ACC112 (cell line): Measurements from ENCODE around the gene SORCS2.

Experiments used
- H2AFZ ChIP-seq: fragments of 200-600 bp; sonication (generic); one replicate; pipeline ENCODE4 v1.6.0; 2017; ENCODE audit warnings: antibody characterized with exemption, low read length; ENCODE audit not compliant: unreplicated experiment
- H3K27ac ChIP-seq: fragments of 200-600 bp; sonication (generic); 2 replicates; pipeline ENCODE4 v1.5.1; 2014; ENCODE audit warnings: low read depth, mild to moderate bottlenecking, antibody characterized with exemption, low read length, moderate library complexity
- H3K27me3 ChIP-seq: fragments of 200-600 bp; sonication (generic); 2 replicates; pipeline ENCODE4 v1.6.1; 2014; ENCODE audit warnings: mild to moderate bottlenecking, antibody characterized with exemption, low read length, moderate library complexity, mixed read lengths; ENCODE audit not compliant: insufficient read depth
- H3K36me3 ChIP-seq: fragments of 200-600 bp; sonication (generic); 2 replicates; pipeline ENCODE4 v1.6.1; 2016; ENCODE audit warnings: mild to moderate bottlenecking, antibody characterized with exemption, low read length, moderate library complexity, mixed read lengths; ENCODE audit not compliant: insufficient read depth
- H3K4me1 ChIP-seq: fragments of 200-600 bp; sonication (generic); one replicate; pipeline ENCODE4 v1.6.1; 2016; ENCODE audit warnings: low read length, mixed read lengths; ENCODE audit not compliant: insufficient read depth, unreplicated experiment, control insufficient read depth
- H3K4me3 ChIP-seq: fragments of 200-600 bp; sonication (generic); 2 replicates; pipeline ENCODE4 v1.5.1; 2014; ENCODE audit warnings: mild to moderate bottlenecking, low read depth, low read length
- H3K79me2 ChIP-seq: fragments of 200-600 bp; sonication (generic); one replicate; pipeline ENCODE4 v1.6.0; 2016; ENCODE audit warnings: low read length; ENCODE audit not compliant: control insufficient read depth, unreplicated experiment, insufficient read depth

Gene SORCS2

DNA sequence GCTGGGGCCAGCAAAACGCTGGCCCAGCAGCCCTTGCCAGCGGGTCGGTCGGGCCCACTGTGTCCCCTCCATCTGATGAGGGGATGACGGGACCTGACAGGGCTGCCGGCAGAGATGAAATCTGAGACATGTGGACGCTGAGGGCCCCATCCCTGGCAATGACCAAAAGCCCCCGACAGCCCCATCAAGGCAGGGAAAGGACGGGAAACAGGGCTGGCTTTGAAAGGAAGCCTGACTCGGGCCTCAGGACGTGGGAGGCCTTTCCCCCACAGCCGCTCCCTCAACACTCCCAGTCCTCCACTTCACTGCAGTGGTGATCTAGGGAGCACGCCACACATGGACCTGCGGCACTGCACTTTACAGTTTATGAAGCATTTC, 544.9 kb downstream of the SORCS2 start:
- Histone ChIP-seq H3K79me2 (no peaks in the 10 kb centered on the region), H3K27me3 (no peaks in the 10 kb centered on the region), H3K4me1 (no peaks in the 10 kb centered on the region)

DNA sequence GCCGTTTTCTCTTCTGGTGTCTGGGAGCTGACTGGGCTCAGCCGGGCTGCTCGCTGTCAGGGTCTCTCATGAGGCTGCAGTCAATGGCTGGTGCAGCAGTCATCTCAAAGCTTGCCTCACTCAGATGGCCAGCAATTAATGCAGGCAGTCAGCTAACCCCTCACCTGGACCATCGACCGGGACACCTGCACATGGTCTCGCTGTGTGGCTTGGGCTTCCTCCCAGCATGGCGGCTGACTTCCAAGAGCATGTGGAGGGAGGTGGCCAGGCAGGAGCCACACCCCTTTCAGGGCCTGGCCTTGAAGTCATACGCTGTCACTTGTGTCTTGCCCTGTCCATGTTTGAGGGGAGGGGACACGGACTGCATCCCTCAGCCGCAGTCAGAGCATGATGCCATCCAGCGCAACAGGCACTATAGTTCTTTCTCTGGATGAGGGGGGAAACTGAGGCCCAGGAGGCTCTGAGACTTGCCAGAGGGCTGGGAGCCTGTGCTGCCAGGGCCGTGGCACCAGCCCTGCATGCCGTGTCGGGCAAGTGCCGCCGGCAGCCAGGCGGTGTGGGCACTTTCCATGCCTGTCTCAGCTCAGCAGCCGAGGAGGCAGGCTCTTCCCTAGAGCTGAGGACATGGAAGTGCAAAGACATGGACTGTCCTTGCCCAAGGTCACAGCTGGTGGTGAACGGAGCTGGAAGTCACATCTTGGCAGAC, 545.6 kb downstream of the SORCS2 start:
- Histone ChIP-seq H3K27me3 (no peaks in the 10 kb centered on the region), H3K27ac (no peak overlapping the region), H2AFZ (no peak overlapping the region), H3K79me2 (no peaks in the 10 kb centered on the region), H3K4me1 (no peaks in the 10 kb centered on the region), H3K4me3 (no peak overlapping the region), H3K36me3 (no peaks in the 10 kb centered on the region)

More for the DNA sequence above, 544.9 kb downstream of the SORCS2 start:
- no peak overlapping the region for H2AFZ ChIP-seq
- H3K4me3 ChIP-seq = no peak overlapping the region
- H3K36me3 ChIP-seq = no peaks in the 10 kb centered on the region
- H3K27ac ChIP-seq = no peak overlapping the region

DNA sequence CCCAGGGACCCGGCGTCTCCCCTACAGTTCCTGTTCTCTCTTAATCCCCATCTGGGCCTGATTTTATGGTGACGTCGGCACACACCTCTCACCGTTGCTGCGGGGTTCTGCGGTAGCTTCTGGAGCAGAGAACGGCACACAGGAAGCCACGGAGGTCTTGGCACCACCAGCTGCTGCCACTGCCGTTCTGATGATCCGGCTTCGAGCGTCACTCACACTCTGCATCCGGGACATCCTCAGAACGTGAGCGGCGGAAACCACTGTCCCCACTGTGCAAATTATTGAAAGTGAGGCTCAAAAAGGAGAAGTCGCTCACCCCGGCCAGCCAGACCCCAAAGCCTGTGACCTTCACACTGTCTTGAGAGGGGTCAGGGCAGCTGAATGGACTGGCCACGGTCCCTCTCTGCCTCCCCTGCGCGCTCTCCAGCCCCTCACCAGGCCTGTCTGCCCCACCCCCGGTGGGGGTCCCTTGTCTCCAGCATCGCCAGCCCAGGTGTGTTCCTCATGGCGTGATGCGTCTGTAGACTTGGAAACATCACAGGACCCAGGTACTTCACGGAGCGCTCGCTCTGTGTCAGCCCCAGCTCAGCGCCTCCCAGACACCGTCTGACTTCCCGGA, 546.2 kb downstream of the SORCS2 start:
- Histone ChIP-seq H3K4me1 (no peaks in the 10 kb centered on the region), H3K27ac (no peak overlapping the region), H2AFZ (no peak overlapping the region), H3K79me2 (no peaks in the 10 kb centered on the region), H3K27me3 (no peaks in the 10 kb centered on the region), H3K36me3 (no peaks in the 10 kb centered on the region), H3K4me3 (no peak overlapping the region)

DNA sequence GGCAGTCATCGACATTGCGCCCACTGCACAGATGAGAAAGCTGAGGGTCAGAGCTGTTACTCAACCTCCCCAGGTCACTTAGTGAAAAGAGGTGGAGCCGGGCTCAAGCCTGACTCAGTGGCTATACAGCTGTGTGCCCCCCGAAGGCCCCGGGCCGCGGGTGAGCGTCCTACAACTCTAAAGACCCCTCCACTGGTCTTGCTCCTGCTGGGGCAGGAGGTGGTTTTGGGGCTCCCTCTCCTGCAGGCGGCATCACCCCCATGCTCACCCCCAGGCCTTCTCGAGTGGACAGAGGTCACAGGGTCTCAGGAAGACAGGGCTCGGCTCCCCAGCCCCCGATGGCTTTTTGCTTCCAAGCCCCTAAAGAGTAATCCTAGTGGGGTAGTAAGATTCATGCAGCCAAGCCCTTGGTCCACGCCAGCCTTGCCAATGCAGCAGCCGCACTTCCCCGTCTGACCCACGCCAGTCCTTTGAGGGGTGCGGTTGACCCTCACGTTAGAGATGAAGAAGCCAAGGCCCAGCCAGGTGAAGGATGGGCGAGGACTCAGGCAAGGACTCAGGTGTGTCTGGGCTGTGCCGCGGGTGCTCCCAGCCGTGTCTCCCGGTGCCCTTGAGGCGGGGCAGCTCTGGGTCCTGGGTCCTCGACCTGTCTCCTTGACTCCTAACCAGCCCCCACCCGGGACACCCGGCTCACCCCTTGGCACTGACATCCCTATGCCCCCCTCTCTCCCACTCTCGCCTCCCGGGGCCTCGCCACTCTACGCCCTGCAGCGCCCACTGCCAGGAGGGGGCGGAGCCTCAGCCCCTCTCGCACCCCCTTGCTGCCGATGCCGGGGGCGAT, 547.0 kb downstream of the SORCS2 start:
- H3K27ac ChIP-seq = no peak overlapping the region
- no peak overlapping the region for H3K4me3 ChIP-seq
- no peaks in the 10 kb centered on the region for H3K4me1 ChIP-seq
- no peak overlapping the region for H2AFZ ChIP-seq
- no peaks in the 10 kb centered on the region for H3K36me3 ChIP-seq
- H3K79me2 ChIP-seq = no peaks in the 10 kb centered on the region
- H3K27me3 ChIP-seq = no peaks in the 10 kb centered on the region

DNA sequence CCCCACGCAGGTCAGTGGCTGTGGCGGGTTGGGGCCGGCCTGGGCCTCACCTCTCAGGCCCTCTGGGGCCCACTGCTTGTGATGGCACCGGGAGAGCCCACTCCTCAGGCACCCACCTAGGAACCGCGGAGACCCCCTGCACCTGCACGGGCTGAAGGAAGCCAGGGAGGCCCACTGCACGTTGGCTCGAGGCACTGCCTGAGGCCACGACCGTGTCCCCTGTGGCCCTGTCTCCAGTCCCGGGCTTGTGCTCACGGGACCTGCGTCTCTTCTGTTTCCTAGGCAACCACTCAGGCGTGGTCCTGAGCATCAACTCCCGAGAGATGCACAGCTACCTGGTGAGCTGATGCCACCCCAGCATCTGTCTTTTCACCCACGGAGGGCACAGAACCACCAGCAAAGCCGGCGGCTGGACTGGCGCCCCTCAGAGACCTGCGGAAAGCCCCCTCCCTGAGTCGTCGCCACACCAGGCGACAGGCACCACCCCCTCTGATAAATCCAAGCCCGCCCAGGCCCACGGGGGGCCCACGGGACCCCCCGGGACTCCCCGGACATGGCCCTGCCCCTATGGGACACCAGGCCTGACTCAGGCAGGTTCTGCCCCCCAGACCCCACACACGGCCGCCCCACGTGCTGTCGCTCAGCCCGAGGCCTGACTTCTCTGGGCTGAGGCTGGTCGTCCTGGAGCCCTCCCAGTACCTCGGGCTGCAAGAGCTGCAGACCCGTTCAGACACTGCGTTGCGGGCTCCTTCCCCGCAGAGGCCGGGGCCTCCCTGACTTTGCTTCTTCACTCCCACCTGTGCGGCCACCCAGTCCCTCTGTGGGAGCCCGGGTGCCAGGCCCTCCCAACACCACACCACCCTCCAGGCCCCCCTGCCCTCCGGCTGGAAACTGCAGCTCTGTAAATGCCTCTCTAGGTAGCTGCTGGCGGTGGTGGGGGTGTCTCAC, 547.9 kb downstream of the SORCS2 start:
- no peak overlapping the region for H3K4me3 ChIP-seq
- no peak overlapping the region for H2AFZ ChIP-seq
- H3K4me1 ChIP-seq = no peaks in the 10 kb centered on the region
- no peaks in the 10 kb centered on the region for H3K79me2 ChIP-seq
- no peaks in the 10 kb centered on the region for H3K36me3 ChIP-seq
- no peaks in the 10 kb centered on the region for H3K27me3 ChIP-seq
- no peak overlapping the region for H3K27ac ChIP-seq

DNA sequence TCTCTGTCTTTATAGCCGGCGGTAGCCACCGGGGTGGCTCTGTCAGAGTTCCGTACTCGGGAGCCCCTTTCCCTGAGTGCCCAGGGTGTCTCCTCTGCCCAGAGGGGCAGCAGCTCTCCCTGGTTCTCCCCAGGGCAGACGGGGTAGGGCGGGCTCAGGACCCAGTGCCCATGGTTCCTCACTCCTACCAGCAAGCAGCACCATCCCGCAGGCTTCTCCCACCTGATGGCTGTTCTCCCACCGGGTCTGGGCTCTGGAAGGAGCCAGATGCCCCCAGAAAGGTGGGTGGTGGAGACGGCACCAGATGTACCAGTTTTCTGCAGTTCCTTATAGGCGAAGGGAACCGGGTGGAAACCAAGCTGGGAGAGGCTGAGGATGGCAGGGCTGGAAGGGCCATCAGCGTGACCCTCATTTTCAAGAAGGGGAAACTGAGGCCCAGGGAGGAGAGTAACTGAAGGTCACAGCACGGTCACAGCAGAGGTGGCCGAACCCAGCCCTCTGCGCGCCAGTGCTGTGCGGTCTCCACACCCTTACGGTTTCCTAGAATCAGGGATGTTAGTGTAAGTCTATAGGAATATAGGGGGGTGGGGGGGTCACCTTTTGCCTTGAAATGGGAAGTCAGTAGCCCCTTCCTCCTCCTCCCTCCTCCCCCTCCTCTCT, 548.7 kb downstream of the SORCS2 start:
- H3K4me1 ChIP-seq = no peaks in the 10 kb centered on the region
- H2AFZ ChIP-seq = no peak overlapping the region
- H3K27me3 ChIP-seq = no peaks in the 10 kb centered on the region
- no peak overlapping the region for H3K4me3 ChIP-seq
- no peak overlapping the region for H3K27ac ChIP-seq
- H3K36me3 ChIP-seq = no peaks in the 10 kb centered on the region
- H3K79me2 ChIP-seq = no peaks in the 10 kb centered on the region

DNA sequence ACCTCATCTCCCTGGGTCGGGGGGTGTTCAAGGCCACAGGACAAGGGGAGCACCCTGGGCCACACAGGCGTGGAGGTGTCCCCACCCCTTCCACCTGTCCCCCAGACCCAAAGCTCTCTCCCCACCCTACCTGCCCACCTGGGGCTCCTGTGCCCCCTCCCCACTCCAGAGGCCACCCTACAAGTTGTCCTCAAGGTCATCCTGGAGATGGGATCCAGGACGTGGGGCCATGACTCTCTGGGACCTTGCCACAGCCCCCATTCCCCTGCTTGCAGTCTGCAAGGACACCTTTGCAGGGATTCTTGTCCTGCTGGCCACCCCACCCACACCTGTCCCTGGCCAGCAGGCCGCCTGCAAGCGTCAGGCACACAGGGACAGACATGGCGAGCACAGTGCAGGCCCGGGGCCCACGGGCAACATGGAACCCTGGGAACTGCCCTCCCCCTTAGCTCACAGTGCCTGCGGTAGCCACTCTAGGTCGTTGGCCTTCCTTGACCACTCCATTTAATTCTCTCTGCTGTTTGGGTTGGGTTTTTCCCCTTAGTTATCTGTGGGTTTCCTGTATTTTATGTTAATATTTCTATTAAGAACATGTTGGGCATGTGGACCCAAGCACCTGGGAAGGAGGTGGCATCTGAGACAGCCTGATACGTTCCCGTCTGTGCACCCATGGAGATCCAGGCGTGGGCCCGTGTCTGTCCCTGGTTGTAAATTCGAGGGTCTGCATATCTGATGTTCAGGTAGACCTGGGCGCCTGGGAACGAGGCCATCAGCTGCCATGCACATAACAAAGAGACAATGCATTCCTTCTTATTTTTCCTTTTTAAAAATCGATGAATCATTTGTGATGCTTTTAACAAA, 549.8 kb downstream of the SORCS2 start:
- Histone ChIP-seq H3K36me3 (no peaks in the 10 kb centered on the region), H2AFZ (no peak overlapping the region), H3K79me2 (no peaks in the 10 kb centered on the region), H3K27ac (no peak overlapping the region), H3K4me1 (no peaks in the 10 kb centered on the region), H3K27me3 (no peaks in the 10 kb centered on the region), H3K4me3 (no peak overlapping the region)

DNA sequence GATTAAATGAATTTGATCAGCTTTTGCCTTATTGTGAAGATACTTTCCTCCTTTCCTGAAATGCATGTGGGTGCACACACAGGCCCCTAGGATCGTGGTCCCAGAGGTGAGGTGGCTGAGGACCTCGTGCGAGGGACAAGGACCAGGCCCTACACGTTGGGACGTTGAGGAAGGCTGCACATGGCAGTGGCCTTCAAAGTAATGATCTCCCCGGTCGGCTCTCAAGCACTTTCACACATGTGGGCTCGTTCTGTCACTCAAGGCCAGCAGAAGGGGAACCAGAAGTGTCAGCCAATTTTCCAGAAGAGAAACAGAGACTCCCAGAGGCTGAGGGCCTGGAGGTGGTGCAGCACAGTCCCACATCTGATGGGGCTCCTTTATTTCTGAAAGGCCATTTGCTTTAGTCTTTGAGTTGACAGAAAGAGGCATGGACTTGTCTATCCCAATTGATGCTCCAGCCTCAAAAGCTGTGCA, 550.5 kb downstream of the SORCS2 start:
- no peak overlapping the region for H2AFZ ChIP-seq
- H3K4me3 ChIP-seq = no peak overlapping the region
- no peaks in the 10 kb centered on the region for H3K27me3 ChIP-seq
- no peaks in the 10 kb centered on the region for H3K4me1 ChIP-seq
- H3K79me2 ChIP-seq = no peaks in the 10 kb centered on the region
- H3K27ac ChIP-seq = no peak overlapping the region
- H3K36me3 ChIP-seq = no peaks in the 10 kb centered on the region

DNA sequence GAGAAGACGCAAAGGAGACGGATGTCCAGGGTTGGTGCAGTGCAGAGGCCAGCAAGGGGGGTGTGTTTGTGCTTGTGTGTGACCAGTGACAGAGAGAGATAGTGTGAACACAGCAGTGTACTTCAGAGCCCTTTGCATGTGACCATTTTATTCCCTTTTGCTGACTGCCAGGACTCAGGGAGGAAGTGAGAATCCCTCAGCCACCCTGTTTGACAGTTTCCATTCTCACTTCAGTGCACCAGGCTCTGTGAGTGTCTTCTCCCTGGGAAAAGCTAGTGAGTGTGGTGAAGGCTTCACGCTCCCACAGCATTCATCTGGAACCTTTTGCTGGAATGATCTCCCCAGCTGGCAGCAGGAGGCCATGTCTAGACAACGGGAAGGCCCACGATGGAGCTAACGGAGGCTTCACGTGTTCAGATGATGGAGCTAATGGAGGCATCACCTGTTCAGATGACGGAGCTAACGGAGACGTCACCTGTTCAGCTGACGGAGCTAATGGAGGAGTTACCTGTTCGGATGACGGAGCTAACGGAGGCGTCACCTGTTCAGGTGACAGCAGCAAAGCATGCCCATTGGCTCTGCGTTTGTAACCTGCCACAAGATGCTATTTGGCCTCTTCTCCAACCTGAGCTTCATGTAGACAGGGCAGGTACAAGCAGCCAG, 551.9 kb downstream of the SORCS2 start:
- Histone ChIP-seq H3K27me3 (no peaks in the 10 kb centered on the region), H3K4me3 (no peak overlapping the region), H2AFZ (no peak overlapping the region), H3K79me2 (no peaks in the 10 kb centered on the region), H3K4me1 (no peaks in the 10 kb centered on the region), H3K27ac (no peak overlapping the region), H3K36me3 (no peaks in the 10 kb centered on the region)
